PC-9 (cell line): ENCODE measurements around the gene NR4A3. TPM values are rescaled to one million over a fixed set of nuclear protein-coding genes. Genes with fewer than 3 reads are reported as not detected.

ENCODE experiments used
- Bru-seq: library from RNA; stranded (reverse); fragments of 400-500 nt; gene quantifications from one replicate; lab custom pipeline; 2021; lab: Mats Ljungman, UMichigan
- BruChase-seq, 2 experiments: library from RNA; stranded (reverse); fragments of 400-500 nt; gene quantifications; one replicate each; lab custom pipeline; 2021; lab: Mats Ljungman, UMichigan
- BruUV-seq: library from RNA; stranded (reverse); fragments of 400-500 nt; replicated peaks from 2 replicates; lab custom pipeline; 2021; lab: Mats Ljungman, UMichigan
- CTCF ChIA-PET: fragments of 300-600 bp; sonication (Branson Sonifier 250); formaldehyde crosslinking; loops from one replicate; lab custom pipeline; 2022; ENCODE audit warnings: antibody characterized with exemption; lab: Charles Lee
- POLR2A ChIA-PET: fragments of 300-600 bp; sonication (Branson Sonifier 250); formaldehyde crosslinking; loops from one replicate; lab custom pipeline; 2022; ENCODE audit warnings: antibody characterized with exemption; ENCODE audit not compliant: unreplicated experiment; lab: Charles Lee
- DNase-seq, 2 experiments: peaks; one replicate each; pipeline versions ENCODE4 v3.0.0 to v3.0.0-alpha.2; 2015 to 2022; ENCODE audit warnings: mixed read lengths in 1 of 2
- H2AFZ ChIP-seq: fragments of 200-600 bp; sonication (generic); 2 replicates; pipeline ENCODE4 v1.8.1; 2017; ENCODE audit warnings: antibody characterized with exemption
- H3F3A ChIP-seq: fragments of 200-600 bp; sonication (generic); 2 replicates; pipeline ENCODE4 v1.8.1; 2017; ENCODE audit warnings: antibody characterized with exemption, mild to moderate bottlenecking, low read depth; ENCODE audit not compliant: insufficient read depth
- H3K27ac ChIP-seq: fragments of 200-600 bp; sonication (generic); 2 replicates; pipeline ENCODE4 v1.6.1; 2016; ENCODE audit warnings: mixed run types
- H3K27me3 ChIP-seq: fragments of 200-600 bp; sonication (generic); 2 replicates; pipeline ENCODE4 v1.6.1; 2016; ENCODE audit warnings: low read depth, mixed run types; ENCODE audit not compliant: insufficient read depth
- H3K36me3 ChIP-seq: fragments of 200-600 bp; sonication (generic); 2 replicates; pipeline ENCODE4 v1.6.1; 2016; ENCODE audit warnings: low read depth, mixed run types
- H3K4me1 ChIP-seq: fragments of 200-600 bp; sonication (generic); replicated peaks from 2 replicates; pipeline ENCODE4 v1.6.1; 2016; ENCODE audit warnings: mixed run types; ENCODE audit not compliant: insufficient read depth
- H3K4me2 ChIP-seq: fragments of 200-600 bp; sonication (generic); 2 replicates; pipeline ENCODE4 v1.6.1; 2017; ENCODE audit warnings: mixed run types
- H3K4me3 ChIP-seq: fragments of 200-600 bp; sonication (generic); 2 replicates; pipeline ENCODE4 v1.6.1; 2016; ENCODE audit warnings: mixed run types
- H3K79me2 ChIP-seq: fragments of 200-600 bp; sonication (generic); 2 replicates; pipeline ENCODE4 v1.6.1; 2017; ENCODE audit warnings: low read depth, mixed run types
- H3K9me2 ChIP-seq: fragments of 200-600 bp; sonication (generic); 2 replicates; pipeline ENCODE4 v1.8.1; 2017; ENCODE audit warnings: mild to moderate bottlenecking; ENCODE audit not compliant: insufficient read depth
- H3K9me3 ChIP-seq: fragments of 200-600 bp; sonication (generic); 2 replicates; pipeline ENCODE4 v1.8.1; 2016; ENCODE audit warnings: low read depth; ENCODE audit not compliant: insufficient read depth
- H4K20me1 ChIP-seq: fragments of 200-600 bp; sonication (generic); 2 replicates; pipeline ENCODE4 v1.8.1; 2017; ENCODE audit not compliant: insufficient read depth
- EZH2 ChIP-seq: fragments of 200-600 bp; sonication (generic); IDR thresholded peaks from 2 replicates; pipeline ENCODE4 v1.8.0; 2017; ENCODE audit warnings: antibody characterized with exemption, low read depth
- intact Hi-C: fragments of 100-400 bp; cut with micrococcal nuclease; formaldehyde crosslinking; loops from one replicate; pipeline ENCODE4 v1.10.0; 2022; ENCODE audit not compliant: unreplicated experiment
- long read RNA-seq: library from polyadenylated mRNA; stranded (forward); transcript quantifications from one replicate; pipeline ENCODE4 v2.0.0, GENCODE V29; 2022
- total RNA-seq: library from RNA; stranded (reverse); gene quantifications from 2 replicates; pipeline ENCODE4 v1.2.3, GENCODE V29; 2021
- TF ChIP-seq, protein P1 (sequence below): fragments of 200-600 bp; sonication (generic); conservative IDR thresholded peaks from 2 replicates; pipeline ENCODE4 v1.6.1; 2017; ENCODE audit warnings: mixed run types, antibody characterized with exemption, mild to moderate bottlenecking, moderate library complexity

Gene NR4A3
- total RNA-seq (not detected in 2 replicates), Bru-seq, nascent RNA (percentile 31 among the genes with signal in this experiment), BruChase-seq, experiment 1, labeled RNA remaining after a 2-hour chase (percentile 56 among the genes with signal in this experiment), BruChase-seq, experiment 2, labeled RNA remaining after a 6-hour chase (percentile 63 among the genes with signal in this experiment)
- long read RNA-seq, result 0 reads

- peak within 1 kb of the TSS; percentile 87 for H3K4me3 ChIP-seq
- no peak within 1 kb of the TSS for H3K27ac ChIP-seq
- H3K27me3 ChIP-seq, result peaks cover 20% of the 10 kb centered on the region
- no TSS peak for BruUV-seq
- no peaks in the 10 kb centered on the region for H3K79me2 ChIP-seq
- CTCF ChIA-PET, result no interaction called here
- peaks cover 9% of the 10 kb centered on the region; the same call in 1 of the 2 replicates for H3F3A ChIP-seq
- H2AFZ ChIP-seq, result peak within 1 kb of the TSS; percentile 94
- POLR2A ChIA-PET, result interaction anchor here (0.7 kb wide), 1 partner anchor 244 kb away, joined by 4 read pairs; no protein-coding TSS in a partner anchor
- peak within 1 kb of the TSS; percentile 93 for H3K4me2 ChIP-seq
- no peaks in the 10 kb centered on the region for H3K36me3 ChIP-seq
- H3K9me2 ChIP-seq, result no peaks in the 10 kb centered on the region
- TF ChIP-seq, protein P1, sequence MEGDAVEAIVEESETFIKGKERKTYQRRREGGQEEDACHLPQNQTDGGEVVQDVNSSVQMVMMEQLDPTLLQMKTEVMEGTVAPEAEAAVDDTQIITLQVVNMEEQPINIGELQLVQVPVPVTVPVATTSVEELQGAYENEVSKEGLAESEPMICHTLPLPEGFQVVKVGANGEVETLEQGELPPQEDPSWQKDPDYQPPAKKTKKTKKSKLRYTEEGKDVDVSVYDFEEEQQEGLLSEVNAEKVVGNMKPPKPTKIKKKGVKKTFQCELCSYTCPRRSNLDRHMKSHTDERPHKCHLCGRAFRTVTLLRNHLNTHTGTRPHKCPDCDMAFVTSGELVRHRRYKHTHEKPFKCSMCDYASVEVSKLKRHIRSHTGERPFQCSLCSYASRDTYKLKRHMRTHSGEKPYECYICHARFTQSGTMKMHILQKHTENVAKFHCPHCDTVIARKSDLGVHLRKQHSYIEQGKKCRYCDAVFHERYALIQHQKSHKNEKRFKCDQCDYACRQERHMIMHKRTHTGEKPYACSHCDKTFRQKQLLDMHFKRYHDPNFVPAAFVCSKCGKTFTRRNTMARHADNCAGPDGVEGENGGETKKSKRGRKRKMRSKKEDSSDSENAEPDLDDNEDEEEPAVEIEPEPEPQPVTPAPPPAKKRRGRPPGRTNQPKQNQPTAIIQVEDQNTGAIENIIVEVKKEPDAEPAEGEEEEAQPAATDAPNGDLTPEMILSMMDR, result no peak
- TF ChIP-seq EZH2, result no peak
- H4K20me1 ChIP-seq, result no peaks in the 10 kb centered on the region
- peak; percentile 80 to 87 for DNase-seq
- H3K4me1 ChIP-seq, result peaks cover 32% of the 10 kb centered on the region
- no peaks in the 10 kb centered on the region for H3K9me3 ChIP-seq
- intact Hi-C loops, result loop anchor here (1.0 to 10.0 kb wide), 5 partner anchors 84 to 1576 kb away; partner anchors contain the start of genes MRPL50, MSANTD3 and ZNF189
These were observed at the start of gene NR4A3 for GRCh38 chr9:99821396-99822108. Gene NR4A3 (plus strand): TSS chr9:99821885. CDS start chr9:99828043, 6,158 bp downstream.

DNA sequence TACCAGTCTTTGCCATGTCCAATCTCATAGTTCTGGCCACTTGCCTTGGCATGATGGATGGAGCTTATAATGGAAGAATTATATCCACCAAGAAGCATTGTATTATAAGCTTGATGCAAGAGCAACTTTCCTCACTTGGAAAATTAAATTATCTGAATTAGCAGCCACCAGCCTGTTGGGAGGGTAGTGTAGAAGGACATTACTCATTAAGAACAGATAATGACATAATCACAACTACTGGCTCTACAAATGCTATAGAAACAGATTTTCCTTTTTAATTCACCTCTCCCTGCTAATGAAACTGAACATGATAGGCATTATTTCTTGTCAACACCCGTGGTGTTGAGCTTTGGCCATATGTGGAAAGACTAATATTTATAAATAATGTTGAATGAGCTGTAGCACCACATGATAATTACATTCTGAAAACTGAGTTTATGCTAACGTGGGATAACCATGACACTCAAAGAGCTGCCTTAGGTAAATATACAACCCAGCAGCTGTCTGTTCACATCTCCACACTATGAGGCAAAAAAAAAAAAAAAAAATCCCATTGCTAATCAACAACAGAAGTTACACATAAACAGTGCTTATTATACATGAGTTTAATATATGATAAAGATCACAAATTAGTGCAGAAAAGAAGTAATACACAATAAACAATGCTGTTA lies 48.1 kb upstream of the NR4A3 start:
- Histone ChIP-seq H3K27me3 (no peaks in the 10 kb centered on the region), H3K4me3 (no peak overlapping the region), H4K20me1 (no peaks in the 10 kb centered on the region), H3K79me2 (no peaks in the 10 kb centered on the region), H3K36me3 (no peaks in the 10 kb centered on the region), H2AFZ (no peak overlapping the region), H3K4me2 (no peak overlapping the region), H3F3A (no peaks in the 10 kb centered on the region; the same call in 1 of the 2 replicates), H3K27ac (no peak overlapping the region), H3K9me3 (no peaks in the 10 kb centered on the region), H3K9me2 (no peaks in the 10 kb centered on the region), H3K4me1 (peaks cover 7% of the 10 kb centered on the region)
- POLR2A ChIA-PET, result no interaction called here
- no peak for DNase-seq
- BruUV-seq, result no TSS peak
- CTCF ChIA-PET, result no interaction called here
- intact Hi-C loops, result no loop called here
- TF ChIP-seq, protein P1, result no peak
- no peak for TF ChIP-seq EZH2

GRCh38 chr9:99778308-99778707 lies 43.4 kb upstream of the NR4A3 start:
- no TSS peak for BruUV-seq
- peak; percentile 18 to 70 for DNase-seq
- no peak overlapping the region for H2AFZ ChIP-seq

More at GRCh38 chr9:99778308-99778707, 43.4 kb upstream of the NR4A3 start:
- H3K79me2 ChIP-seq, result no peaks in the 10 kb centered on the region
- intact Hi-C loops, result no loop called here
- no peaks in the 10 kb centered on the region for H4K20me1 ChIP-seq
- H3K9me2 ChIP-seq, result peaks cover 7% of the 10 kb centered on the region; the same call in 1 of the 2 replicates
- TF ChIP-seq, protein P1, result no peak
- H3K36me3 ChIP-seq, result no peaks in the 10 kb centered on the region
- H3K27me3 ChIP-seq, result no peaks in the 10 kb centered on the region
- H3K9me3 ChIP-seq, result no peaks in the 10 kb centered on the region
- H3K4me3 ChIP-seq, result no peak overlapping the region
- H3F3A ChIP-seq, result no peaks in the 10 kb centered on the region; the same call in 1 of the 2 replicates
- ChIA-PET POLR2A (no interaction called here), CTCF (no interaction called here)
- no peak overlapping the region for H3K27ac ChIP-seq
- H3K4me1 ChIP-seq, result peaks cover 7% of the 10 kb centered on the region
- H3K4me2 ChIP-seq, result no peak overlapping the region
